Chondrocyte (in vitro differentiated cells): ENCODE results near the gene IL9. TPM values are rescaled to one million over a fixed set of nuclear protein-coding genes. Genes with fewer than 3 reads are reported as not detected.

Experiments used
- DNase-seq: peaks from one replicate; pipeline ENCODE4 v3.0.0; 2021; ENCODE audit warnings: mixed read lengths, low spot score
- H3K27ac Mint-ChIP-seq: one replicate; pipeline ENCODE4 v1.8.0; 2021; ENCODE audit warnings: mild to moderate bottlenecking, moderate library complexity, mixed read lengths; ENCODE audit not compliant: unreplicated experiment
- H3K27me3 Mint-ChIP-seq: 2 replicates; pipeline ENCODE4 v1.8.0; 2021; ENCODE audit warnings: low read depth, mixed read lengths
- H3K36me3 Mint-ChIP-seq: 2 replicates; pipeline ENCODE4 v1.8.0; 2021; ENCODE audit warnings: low read depth, mixed read lengths
- H3K4me1 Mint-ChIP-seq: 2 replicates; pipeline ENCODE4 v1.8.0; 2021; ENCODE audit warnings: low read depth, mild to moderate bottlenecking, mixed read lengths
- H3K4me3 Mint-ChIP-seq: one replicate; pipeline ENCODE4 v1.8.0; 2021; ENCODE audit warnings: mild to moderate bottlenecking, moderate library complexity, mixed read lengths; ENCODE audit not compliant: unreplicated experiment
- H3K9me3 Mint-ChIP-seq: 2 replicates; pipeline ENCODE4 v1.8.0; 2021; ENCODE audit warnings: low read depth, mixed read lengths
- total RNA-seq: library from RNA; stranded (reverse); gene quantifications from 3 replicates; pipeline ENCODE4 v1.2.1, GENCODE V29; 2021
- TF ChIP-seq, protein P1 (sequence below): fragments of 200-600 bp; sonication (generic); IDR thresholded peaks from 2 replicates; pipeline ENCODE4 v1.5.0; 2021; ENCODE audit warnings: antibody characterized with exemption, mild to moderate bottlenecking, moderate library complexity

IL9 gene
- total RNA-seq, 1 donor from 2014 or later: not detected

DNA sequence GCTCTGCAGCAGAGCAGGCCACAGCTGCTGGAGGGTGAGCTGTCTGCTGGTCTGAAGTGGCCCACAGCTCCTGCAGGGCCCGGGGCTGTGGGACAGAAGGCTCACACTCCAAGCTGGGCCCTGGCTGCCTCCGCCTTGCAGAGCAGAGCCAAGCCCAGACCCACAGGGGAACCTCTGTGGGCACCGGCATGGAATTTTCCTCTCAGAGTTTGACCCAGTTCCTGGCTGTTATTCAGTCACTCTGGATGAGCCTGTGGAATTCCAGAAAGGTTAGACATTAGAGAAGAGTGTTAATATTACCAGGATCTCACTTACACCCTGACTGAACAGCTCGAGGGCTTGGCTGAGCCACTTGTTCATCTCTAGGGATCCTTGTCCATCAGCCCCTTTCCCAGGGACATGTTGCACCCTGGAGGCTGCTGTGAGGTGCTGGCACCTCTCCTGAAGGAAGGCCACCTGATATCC is 17.5 kb downstream of the IL9 start:
- no peaks in the 10 kb centered on the region for H3K9me3 Mint-ChIP-seq
- no peaks in the 10 kb centered on the region for H3K36me3 Mint-ChIP-seq
- TF ChIP-seq, protein P1, sequence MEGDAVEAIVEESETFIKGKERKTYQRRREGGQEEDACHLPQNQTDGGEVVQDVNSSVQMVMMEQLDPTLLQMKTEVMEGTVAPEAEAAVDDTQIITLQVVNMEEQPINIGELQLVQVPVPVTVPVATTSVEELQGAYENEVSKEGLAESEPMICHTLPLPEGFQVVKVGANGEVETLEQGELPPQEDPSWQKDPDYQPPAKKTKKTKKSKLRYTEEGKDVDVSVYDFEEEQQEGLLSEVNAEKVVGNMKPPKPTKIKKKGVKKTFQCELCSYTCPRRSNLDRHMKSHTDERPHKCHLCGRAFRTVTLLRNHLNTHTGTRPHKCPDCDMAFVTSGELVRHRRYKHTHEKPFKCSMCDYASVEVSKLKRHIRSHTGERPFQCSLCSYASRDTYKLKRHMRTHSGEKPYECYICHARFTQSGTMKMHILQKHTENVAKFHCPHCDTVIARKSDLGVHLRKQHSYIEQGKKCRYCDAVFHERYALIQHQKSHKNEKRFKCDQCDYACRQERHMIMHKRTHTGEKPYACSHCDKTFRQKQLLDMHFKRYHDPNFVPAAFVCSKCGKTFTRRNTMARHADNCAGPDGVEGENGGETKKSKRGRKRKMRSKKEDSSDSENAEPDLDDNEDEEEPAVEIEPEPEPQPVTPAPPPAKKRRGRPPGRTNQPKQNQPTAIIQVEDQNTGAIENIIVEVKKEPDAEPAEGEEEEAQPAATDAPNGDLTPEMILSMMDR: no peak
- no peak overlapping the region for H3K27ac Mint-ChIP-seq
- peaks cover 35% of the 10 kb centered on the region for H3K27me3 Mint-ChIP-seq
- H3K4me3 Mint-ChIP-seq: no peak overlapping the region
- no peaks in the 10 kb centered on the region for H3K4me1 Mint-ChIP-seq
- no peak for DNase-seq

DNA sequence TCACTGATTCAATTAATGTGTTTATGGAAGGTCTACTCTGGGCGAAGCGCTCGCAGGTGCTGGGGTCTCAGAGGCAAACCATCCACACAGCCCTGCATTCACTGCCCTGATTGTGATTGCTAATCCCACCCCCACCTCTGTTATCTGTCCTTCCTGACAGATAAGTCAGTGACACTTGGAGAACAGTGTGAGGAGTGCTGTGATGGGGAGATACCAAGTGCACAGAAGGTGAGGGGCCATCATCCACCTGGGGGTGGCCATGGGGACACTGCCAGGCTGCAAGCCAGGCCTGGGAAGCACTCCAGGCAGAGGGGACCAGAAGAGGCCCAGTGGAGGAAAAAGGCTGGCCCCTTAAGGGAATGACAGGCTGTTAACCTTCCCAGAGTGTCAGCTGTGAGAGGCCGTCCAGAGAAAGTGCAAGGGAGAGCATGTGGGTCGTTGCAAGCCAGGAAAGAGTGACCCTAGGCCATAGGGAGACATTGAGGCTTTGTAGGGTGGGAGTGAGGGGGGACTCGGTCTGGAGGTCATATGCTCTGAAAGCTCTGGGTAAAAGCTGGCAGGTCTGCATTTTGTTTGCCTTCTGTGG is 18.0 kb downstream of the IL9 start:
- H3K9me3 Mint-ChIP-seq: no peaks in the 10 kb centered on the region
- H3K4me3 Mint-ChIP-seq: no peak overlapping the region
- no peaks in the 10 kb centered on the region for H3K36me3 Mint-ChIP-seq
- no peak for DNase-seq
- H3K27ac Mint-ChIP-seq: no peak overlapping the region
- peaks cover 37% of the 10 kb centered on the region for H3K27me3 Mint-ChIP-seq
- H3K4me1 Mint-ChIP-seq: no peaks in the 10 kb centered on the region
- TF ChIP-seq, protein P1: no peak

DNA sequence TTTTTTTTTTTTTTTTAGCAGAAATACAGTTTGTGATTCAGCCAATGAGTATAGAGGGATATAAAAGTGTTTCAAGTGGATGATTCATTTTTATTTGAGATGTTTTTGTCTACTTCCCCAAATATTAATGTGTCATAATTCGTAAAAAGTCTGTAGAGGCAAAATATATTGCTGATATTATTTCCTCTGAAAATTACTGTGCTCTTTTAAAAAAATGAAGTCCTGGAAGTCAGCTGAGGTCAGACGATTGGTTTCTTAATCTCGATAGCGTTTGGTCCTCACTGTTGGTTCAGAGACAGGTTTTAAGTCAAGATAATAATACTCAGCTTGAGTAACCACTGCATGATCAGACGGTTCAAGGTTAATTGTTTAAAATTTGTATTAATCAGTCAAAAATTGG is 19.5 kb downstream of the IL9 start:
- H3K27ac Mint-ChIP-seq: no peak overlapping the region
- H3K27me3 Mint-ChIP-seq: peaks cover 33% of the 10 kb centered on the region
- TF ChIP-seq, protein P1: no peak
- H3K4me1 Mint-ChIP-seq: no peaks in the 10 kb centered on the region
- H3K9me3 Mint-ChIP-seq: no peaks in the 10 kb centered on the region
- DNase-seq: no peak
- no peak overlapping the region for H3K4me3 Mint-ChIP-seq
- H3K36me3 Mint-ChIP-seq: no peaks in the 10 kb centered on the region

DNA sequence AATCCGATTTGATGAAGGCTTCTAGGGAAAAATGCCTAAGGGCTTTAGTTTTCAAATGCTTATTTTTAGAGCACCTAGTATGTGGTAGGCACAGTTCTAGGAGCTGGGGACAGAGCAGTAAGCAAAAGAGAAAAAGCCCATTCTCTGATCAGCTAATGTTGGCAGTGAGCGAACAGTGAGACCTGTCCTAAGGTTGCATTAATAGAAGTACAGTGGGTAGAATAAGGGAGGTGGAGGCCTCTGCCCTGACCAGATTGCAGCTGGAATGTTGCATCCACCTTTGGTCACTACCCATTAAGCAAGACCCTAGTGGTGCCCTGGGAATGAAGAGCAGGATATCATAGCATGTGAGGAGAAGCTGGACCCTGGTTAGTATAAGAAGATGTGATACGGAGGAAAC is 20.1 kb downstream of the IL9 start:
- DNase-seq: no peak

DNA sequence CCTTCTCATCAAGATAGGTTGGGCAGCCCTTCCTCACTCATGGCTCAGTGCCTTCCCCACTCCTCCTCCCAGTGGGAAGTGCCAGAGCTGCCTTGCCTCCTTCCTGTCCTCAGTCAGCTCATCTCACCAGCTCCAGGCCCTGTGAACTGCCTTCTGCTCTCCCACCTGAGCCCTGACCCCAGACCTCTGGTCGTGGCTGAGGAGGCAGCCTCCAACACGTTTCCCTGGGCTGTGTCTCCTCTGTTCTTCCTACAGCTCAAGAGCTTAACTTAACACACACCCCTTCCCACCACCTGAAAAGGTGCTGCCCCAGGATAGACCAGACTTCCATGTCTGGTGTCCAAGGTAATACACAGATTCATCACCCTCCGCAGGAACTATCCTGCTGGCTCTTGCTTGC is 21.2 kb downstream of the IL9 start:
- H3K36me3 Mint-ChIP-seq: no peaks in the 10 kb centered on the region
- no peak for DNase-seq
- H3K4me3 Mint-ChIP-seq: no peak overlapping the region
- H3K4me1 Mint-ChIP-seq: no peaks in the 10 kb centered on the region
- no peaks in the 10 kb centered on the region for H3K9me3 Mint-ChIP-seq
- no peak overlapping the region for H3K27ac Mint-ChIP-seq
- TF ChIP-seq, protein P1: no peak
- H3K27me3 Mint-ChIP-seq: peaks cover 35% of the 10 kb centered on the region

More for the DNA sequence above, 20.1 kb downstream of the IL9 start:
- H3K4me3 Mint-ChIP-seq: no peak overlapping the region
- H3K9me3 Mint-ChIP-seq: no peaks in the 10 kb centered on the region
- no peak overlapping the region for H3K27ac Mint-ChIP-seq
- TF ChIP-seq, protein P1: no peak
- H3K36me3 Mint-ChIP-seq: no peaks in the 10 kb centered on the region
- H3K27me3 Mint-ChIP-seq: peaks cover 32% of the 10 kb centered on the region
- H3K4me1 Mint-ChIP-seq: no peaks in the 10 kb centered on the region
